SH-SY5Y (cell line): Measurements from ENCODE around the gene NPAT.

Experiments
- GATA2 ChIP-seq: IDR thresholded peaks from 2 replicates; pipeline ENCODE4 v1.6.1; 2011; ENCODE audit warnings: mild to moderate bottlenecking, low read depth, low read length
- GATA3 ChIP-seq: IDR thresholded peaks from 2 replicates; pipeline ENCODE4 v1.6.1; 2011; ENCODE audit warnings: low read depth, mild to moderate bottlenecking, low read length, moderate library complexity

GRCh38 chr11:108224366-108224765, 1.9 kb upstream of the NPAT start:
- TF ChIP-seq GATA3 (no peak), GATA2 (no peak)
